Lower lobe of right lung (tissue), 2 donors: ENCODE data around the gene CLTC. TPM values are rescaled to one million over a fixed set of nuclear protein-coding genes. Genes with fewer than 3 reads are reported as not detected.
A peak's percentile ranks its signal among the peaks of the same experiment; 100 is the strongest.

Source experiments
- ATAC-seq, 2 donors: fragments of 200-7000 bp; cut with Tn5 transposase; one replicate each; pipeline ENCODE4 v1.9.1; 2020 to 2022; ENCODE audit warnings: mild to moderate bottlenecking in 2 of 2, moderate library complexity in 2 of 2
- DNase-seq: peaks from one replicate; pipeline ENCODE4 v3.0.0-alpha.2; 2020
- H3K27ac ChIP-seq: fragments of 200-600 bp; one replicate; pipeline ENCODE4 v1.8.0; 2022
- H3K27me3 ChIP-seq: fragments of 200-600 bp; one replicate; pipeline ENCODE4 v1.8.0; 2022; ENCODE audit warnings: low read depth
- H3K36me3 ChIP-seq: fragments of 200-600 bp; one replicate; pipeline ENCODE4 v1.8.0; 2022; ENCODE audit warnings: mild to moderate bottlenecking
- H3K4me1 ChIP-seq: fragments of 200-600 bp; one replicate; pipeline ENCODE4 v1.8.0; 2022
- H3K4me3 ChIP-seq: fragments of 200-600 bp; one replicate; pipeline ENCODE4 v1.8.0; 2022; ENCODE audit warnings: mild to moderate bottlenecking
- H3K9me3 ChIP-seq: fragments of 200-600 bp; one replicate; pipeline ENCODE4 v1.8.0; 2022
- CTCF ChIP-seq: fragments of 200-600 bp; IDR thresholded peaks from one replicate; pipeline ENCODE4 v1.8.0; 2022; ENCODE audit warnings: antibody characterized with exemption, mild to moderate bottlenecking
- intact Hi-C: fragments of 100-400 bp; cut with DNase I; formaldehyde crosslinking; loops from one replicate; pipeline ENCODE4 v1.11.0; 2022
- total RNA-seq: library from RNA; stranded (reverse); fragmentation: NEBNext Ultra II Directional; extraction: Animal tissue kit (Norgen Biotek cat#: 25700); gene quantifications from one replicate; pipeline ENCODE4 v1.2.1, GENCODE V29; 2021
- donor health status: DM: no; HTN: yes; CAD: no; lungs with severe emphysema.

Gene CLTC
- total RNA-seq, 1 donor from 2014 or later, result 220 TPM

GRCh38 chr17:59725691-59726090 lies 106.0 kb downstream of the CLTC start:
- H3K4me3 ChIP-seq, result no peak overlapping the region
- peaks cover 6% of the 10 kb centered on the region for H3K36me3 ChIP-seq
- H3K9me3 ChIP-seq, result no peaks in the 10 kb centered on the region
- intact Hi-C loops, result no loop called here
- DNase-seq (no peak), ATAC-seq (peak in 1 of 2 donors; percentile 74)
- no peak for TF ChIP-seq CTCF
- H3K27ac ChIP-seq, result peak overlapping the region; percentile 56
- no peaks in the 10 kb centered on the region for H3K27me3 ChIP-seq
- peaks cover 37% of the 10 kb centered on the region for H3K4me1 ChIP-seq

GRCh38 chr17:59727817-59728533 lies 108.3 kb downstream of the CLTC start:
- no peak overlapping the region for H3K27ac ChIP-seq

GRCh38 chr17:59730268-59730834 lies 110.7 kb downstream of the CLTC start:
- Histone ChIP-seq H3K9me3 (no peaks in the 10 kb centered on the region), H3K4me1 (peaks cover 32% of the 10 kb centered on the region), H3K4me3 (no peak overlapping the region), H3K27me3 (no peaks in the 10 kb centered on the region), H3K27ac (no peak overlapping the region), H3K36me3 (peaks cover 22% of the 10 kb centered on the region)
- no peak for DNase-seq
- TF ChIP-seq CTCF, result no peak
- ATAC-seq, result no peak
- intact Hi-C loops, result no loop called here

More at GRCh38 chr17:59727817-59728533, 108.3 kb downstream of the CLTC start:
- intact Hi-C loops, result no loop called here
- TF ChIP-seq CTCF, result no peak
- DNase-seq (no peak), ATAC-seq (no peak)
- no peaks in the 10 kb centered on the region for H3K27me3 ChIP-seq
- peaks cover 37% of the 10 kb centered on the region for H3K4me1 ChIP-seq
- peaks cover 15% of the 10 kb centered on the region for H3K36me3 ChIP-seq
- no peak overlapping the region for H3K4me3 ChIP-seq
- H3K9me3 ChIP-seq, result no peaks in the 10 kb centered on the region

- Histone ChIP-seq H3K36me3 (peaks cover 55% of the 10 kb centered on the region), H3K9me3 (no peaks in the 10 kb centered on the region), H3K4me3 (no peak overlapping the region), H3K27me3 (no peaks in the 10 kb centered on the region), H3K27ac (no peak overlapping the region), H3K4me1 (peaks cover 13% of the 10 kb centered on the region)
- DNase-seq, result no peak
- intact Hi-C loops, result no loop called here
- no peak for TF ChIP-seq CTCF
- no peak for ATAC-seq
Observed at GRCh38 chr17:59733697-59734096, 114.0 kb downstream of the CLTC start.

GRCh38 chr17:59734226-59734625 lies 114.5 kb downstream of the CLTC start:
- Histone ChIP-seq H3K4me3 (no peak overlapping the region), H3K36me3 (peaks cover 60% of the 10 kb centered on the region), H3K27ac (no peak overlapping the region), H3K9me3 (no peaks in the 10 kb centered on the region), H3K4me1 (peaks cover 8% of the 10 kb centered on the region), H3K27me3 (no peaks in the 10 kb centered on the region)
- TF ChIP-seq CTCF, result no peak
- ATAC-seq (no peak), DNase-seq (no peak)
- intact Hi-C loops, result no loop called here
